Fibroblast of skin of back (primary cell): ENCODE data around the gene F3. TPM values are rescaled to one million over a fixed set of nuclear protein-coding genes. Genes with fewer than 3 reads are reported as not detected.
"Not testable (repeated sequence)": the region's sequence is repeated elsewhere in the genome, so short reads cannot be mapped to it uniquely, and the experiment has no call there.

Source experiments
- DNase-seq: peaks from one replicate; pipeline ENCODE4 v3.0.0-alpha.2; 2013
- polyA plus RNA-seq, 2 experiments: library from polyadenylated mRNA; unstranded; fragments of 120-200 nt; gene quantifications; one replicate each; pipeline ENCODE4 v1.2.1, GENCODE V29; 2013; ENCODE audit not compliant: insufficient read length in 2 of 2

The F3 gene
- 1.7 TPM for polyA plus RNA-seq (2013, experiment 1 of 2; ENCODE audit: insufficient read length)
- 1.7 TPM for polyA plus RNA-seq (2013, experiment 2 of 2; ENCODE audit: insufficient read length)

DNA sequence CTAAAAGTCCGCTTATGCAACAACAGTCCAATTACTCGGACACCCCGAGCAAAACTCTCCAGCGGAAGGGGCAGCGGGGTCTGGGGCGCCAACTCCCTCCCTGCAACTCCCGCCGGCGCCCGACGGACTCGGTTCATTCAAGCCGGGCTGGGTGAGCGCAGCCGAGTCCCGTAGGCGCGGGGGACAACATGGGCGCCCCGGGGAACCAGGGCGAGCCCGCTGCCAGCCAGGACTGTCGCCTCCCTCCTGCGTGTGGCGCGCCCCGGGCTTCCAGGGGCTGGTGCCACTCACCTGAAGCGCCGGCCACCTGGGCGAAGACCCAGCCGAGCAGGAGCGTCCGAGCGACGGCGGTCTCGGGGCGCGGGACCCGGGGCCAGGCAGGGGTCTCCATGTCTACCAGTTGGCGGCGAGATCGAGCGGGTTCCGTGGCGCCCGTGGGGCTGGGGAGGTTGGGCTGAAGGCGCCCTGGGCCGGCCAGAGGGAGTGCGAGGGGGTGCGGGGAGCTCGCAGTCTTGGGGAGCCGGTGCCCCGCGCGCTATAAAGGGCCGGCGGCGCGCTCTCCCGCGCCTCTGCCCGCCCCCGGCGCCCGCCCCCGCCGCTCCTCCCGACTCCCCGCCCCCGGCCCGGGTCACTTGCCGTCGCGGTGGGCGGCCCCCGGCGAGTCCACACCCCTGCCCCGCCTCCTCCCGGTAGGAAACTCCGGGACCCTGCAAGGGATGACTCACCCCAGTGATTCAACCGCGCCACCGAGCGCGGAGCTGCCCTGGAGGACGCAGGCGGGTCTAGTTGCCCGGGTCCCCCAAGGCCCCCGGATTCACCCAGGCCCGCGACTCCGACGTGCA is at the start of gene F3:
F3 (minus strand) TSS at position 514 of the 842 bp plus-strand sequence; CDS start at position 391, 123 bp downstream.
- DNase-seq = peak; percentile 85

- DNase-seq = no peak
Observed at GRCh38 chr1:94590203-94591137, 48.9 kb upstream of the F3 start.

DNA sequence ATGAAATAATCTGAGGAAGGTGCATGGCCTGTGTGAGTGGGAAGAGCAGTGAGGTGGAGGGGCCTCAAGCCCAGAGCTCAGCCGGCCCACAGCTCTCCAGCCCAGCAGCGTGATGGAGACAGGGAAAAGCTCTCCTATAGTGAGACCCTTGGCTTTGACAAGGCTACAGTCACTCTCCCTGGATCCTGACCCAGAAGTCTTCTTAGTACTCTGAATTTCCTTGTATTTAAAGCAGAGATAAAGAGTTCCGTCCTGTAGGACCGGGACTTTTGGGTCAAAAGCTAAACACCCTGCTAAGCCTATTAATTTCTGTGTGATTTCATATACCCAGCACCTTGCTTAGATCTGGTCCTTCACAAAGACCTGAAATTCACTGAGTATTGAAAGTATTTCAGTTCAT is 48.2 kb upstream of the F3 start:
- no peak for DNase-seq

GRCh38 chr1:94582565-94582964 is 41.0 kb upstream of the F3 start:
- DNase-seq = peak; percentile 29

GRCh38 chr1:94580367-94581115 is 39.0 kb upstream of the F3 start:
- DNase-seq = peak; percentile 69

- peak; percentile 97 for DNase-seq
Observed at GRCh38 chr1:94579876-94580294, 38.3 kb upstream of the F3 start.

DNA sequence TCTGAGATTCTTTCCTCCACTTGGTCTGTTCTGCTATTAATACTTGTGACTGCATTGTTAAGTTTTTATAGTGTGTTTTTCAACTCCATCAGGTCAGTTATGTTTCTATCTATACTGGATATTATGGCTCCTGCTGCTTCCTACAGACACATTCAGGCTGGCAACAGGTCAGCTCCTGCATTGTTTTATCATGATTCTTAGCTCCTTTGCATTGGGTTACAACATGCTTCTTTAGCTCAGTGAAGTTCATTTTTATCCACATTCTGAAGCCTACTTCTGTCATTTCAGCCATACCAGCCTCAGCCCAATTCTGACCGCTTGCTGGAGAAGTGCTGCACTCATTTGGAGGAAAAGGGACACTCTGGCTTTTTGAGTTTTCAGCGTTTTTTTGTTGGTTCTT is 37.3 kb upstream of the F3 start:
- DNase-seq = peak; percentile 24

DNA sequence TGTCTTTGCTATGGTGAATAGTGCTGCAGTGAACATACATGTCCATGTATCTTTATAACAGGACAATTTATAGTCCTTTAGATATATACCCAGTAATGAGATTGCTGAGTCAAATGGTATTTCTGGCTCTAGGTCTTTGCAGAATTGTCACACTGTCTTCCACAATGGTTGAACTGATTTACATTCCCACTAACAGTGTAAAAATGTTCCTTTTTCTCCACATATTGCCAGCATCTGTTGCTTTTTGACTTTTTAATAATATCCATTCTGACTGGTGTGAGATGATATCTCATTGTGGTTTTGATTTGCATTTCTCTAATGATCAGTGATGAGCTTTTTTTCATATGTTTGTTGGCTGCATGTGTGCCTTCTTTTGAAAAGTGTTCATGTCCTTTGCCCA is 32.4 kb upstream of the F3 start:
- not testable (repeated sequence) for DNase-seq

- no peak for DNase-seq
Observed at GRCh38 chr1:94572780-94573179, 31.2 kb upstream of the F3 start.

GRCh38 chr1:94570965-94571364 is 29.4 kb upstream of the F3 start:
- not testable (repeated sequence) for DNase-seq

DNA sequence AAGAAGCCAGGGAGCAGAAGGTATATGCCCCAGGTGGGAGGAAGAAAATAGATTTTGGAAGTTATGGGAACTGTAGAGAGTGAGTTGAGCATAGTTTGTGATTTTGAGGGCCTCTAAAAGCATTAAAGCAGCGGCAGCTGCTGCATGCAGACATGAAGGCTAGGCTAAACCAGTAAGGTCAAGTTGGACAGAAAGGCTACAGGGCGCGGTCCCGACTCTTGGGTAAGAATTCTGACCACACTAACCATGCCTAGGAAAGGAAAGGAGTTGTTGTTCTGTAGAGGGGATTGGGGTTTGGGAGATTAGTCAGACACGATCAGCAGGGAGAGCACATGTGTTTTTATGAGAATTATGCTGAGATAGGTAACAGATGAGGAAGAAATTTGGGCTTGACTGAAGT is 27.2 kb upstream of the F3 start:
- not testable (repeated sequence) for DNase-seq

- not testable (repeated sequence) for DNase-seq
Observed at GRCh38 chr1:94567975-94568607, 26.5 kb upstream of the F3 start.

DNA sequence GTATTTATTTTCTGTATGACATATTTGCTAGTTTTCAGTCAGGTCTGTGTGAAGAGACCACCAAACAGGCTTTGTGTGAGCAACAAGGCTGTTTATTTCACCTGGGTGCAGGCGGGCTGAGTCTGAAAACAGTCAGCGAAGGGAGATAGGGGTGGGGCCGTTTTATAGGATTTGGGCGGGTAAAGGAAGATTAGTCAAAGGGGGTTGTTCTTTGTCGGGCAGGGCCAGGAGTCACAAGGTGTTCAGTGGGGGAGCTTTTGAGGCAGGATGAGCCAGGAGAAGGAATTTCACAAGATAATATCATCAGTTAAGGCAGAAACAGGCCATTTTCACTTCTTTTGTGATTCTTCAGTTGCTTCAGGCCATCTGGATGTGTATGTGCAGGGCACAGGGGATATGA is 24.9 kb upstream of the F3 start:
- DNase-seq = not testable (repeated sequence)

DNA sequence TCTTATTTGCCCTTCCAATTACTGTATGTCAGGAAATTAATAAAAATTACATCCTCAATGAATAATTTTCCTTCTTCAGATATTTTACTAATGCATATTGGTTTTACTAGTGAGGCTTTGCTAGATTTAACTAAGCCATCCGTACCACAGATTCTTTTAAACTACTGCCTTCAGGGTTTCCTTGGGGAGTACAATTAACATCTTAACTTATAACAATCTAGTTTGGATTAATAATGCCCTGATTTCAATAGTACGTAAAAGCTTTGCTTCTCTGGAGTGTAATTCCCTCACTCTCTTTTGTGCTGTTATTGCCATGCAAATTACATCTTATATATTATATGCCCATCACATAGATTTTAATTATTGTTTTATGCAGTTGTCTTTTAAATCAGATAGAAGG is 24.3 kb upstream of the F3 start:
- no peak for DNase-seq

- DNase-seq = no peak
Observed at GRCh38 chr1:94562519-94563260, 21.1 kb upstream of the F3 start.

- peak; percentile 59 for DNase-seq
Observed at GRCh38 chr1:94560333-94560732, 18.8 kb upstream of the F3 start.

- DNase-seq = no peak
Observed at GRCh38 chr1:94559921-94560320, 18.4 kb upstream of the F3 start.

GRCh38 chr1:94555091-94555490 is 13.5 kb upstream of the F3 start:
- DNase-seq = no peak

- DNase-seq = peak; percentile 11
Observed at GRCh38 chr1:94554580-94554979, 13.0 kb upstream of the F3 start.

- DNase-seq = no peak
Observed at GRCh38 chr1:94553931-94554330, 12.4 kb upstream of the F3 start.

- DNase-seq = peak; percentile 7
Observed at GRCh38 chr1:94553323-94553730, 11.8 kb upstream of the F3 start.
